ENCODE data around the gene ZNF697.

- TF ChIP-seq CTCF (conservative IDR thresholded peaks at IDR 0.05) (no peak), EZH2 (IDR thresholded peaks at IDR 0.05; ENCODE audit: low read depth) (no peak)
Measured at GRCh38 chr1:119632841-119633240, 15.2 kb downstream of the ZNF697 start.
